Gastrocnemius medialis (tissue), 4 donors: ENCODE results near the gene TMEM109.

Source experiments
- POLR2A ChIP-seq, 2 donors: fragments of 450-650 bp; IDR thresholded peaks; one replicate each; pipeline ENCODE4 v1.6.1; 2017; ENCODE audit warnings: antibody characterized with exemption in 2 of 2, mild to moderate bottlenecking in 2 of 2, moderate library complexity in 2 of 2
- TF ChIP-seq, protein P1 (sequence below), 5 experiments: fragments of 450-650 bp in 3 of 5; fragments of 200-600 bp in 2 of 5; sonication (generic) in 2 of 5; IDR thresholded peaks in 4 of 5; conservative IDR thresholded peaks in 1 of 5; 1 replicate in 4 of 5; 2 replicates in 1 of 5; pipeline ENCODE4 v1.5.1; 2016 to 2019; ENCODE audit warnings: antibody characterized with exemption in 5 of 5, mild to moderate bottlenecking in 3 of 5, moderate library complexity in 3 of 5

DNA sequence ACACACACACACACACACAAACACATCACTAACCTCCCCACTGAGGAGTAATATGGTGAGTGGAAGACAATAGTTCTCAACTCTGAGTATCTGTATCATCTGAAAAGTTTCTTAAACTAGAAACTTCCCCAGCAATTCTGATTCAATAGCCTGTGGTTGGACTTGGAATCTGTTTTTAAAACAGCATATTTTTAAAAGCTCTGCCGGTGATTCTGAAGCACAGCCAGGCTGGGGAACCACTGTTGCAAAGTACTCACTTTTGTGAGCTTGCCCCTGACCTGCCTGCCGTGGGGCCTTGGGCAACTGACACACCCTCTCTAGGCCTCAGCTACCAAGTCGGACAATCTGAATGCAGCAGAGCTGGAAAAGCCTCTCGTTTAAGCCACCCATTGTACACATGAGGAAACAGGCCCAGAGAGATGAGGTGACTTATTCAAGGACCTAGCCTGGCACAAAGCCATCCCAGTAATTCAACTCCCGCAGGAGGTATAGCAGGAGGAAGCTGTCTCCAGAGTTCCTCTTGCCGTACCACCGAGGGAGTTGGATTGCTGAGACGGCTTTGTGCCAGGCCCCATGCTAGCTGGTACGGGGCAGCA lies 29.1 kb downstream of the TMEM109 start:
- TF ChIP-seq, protein P1, sequence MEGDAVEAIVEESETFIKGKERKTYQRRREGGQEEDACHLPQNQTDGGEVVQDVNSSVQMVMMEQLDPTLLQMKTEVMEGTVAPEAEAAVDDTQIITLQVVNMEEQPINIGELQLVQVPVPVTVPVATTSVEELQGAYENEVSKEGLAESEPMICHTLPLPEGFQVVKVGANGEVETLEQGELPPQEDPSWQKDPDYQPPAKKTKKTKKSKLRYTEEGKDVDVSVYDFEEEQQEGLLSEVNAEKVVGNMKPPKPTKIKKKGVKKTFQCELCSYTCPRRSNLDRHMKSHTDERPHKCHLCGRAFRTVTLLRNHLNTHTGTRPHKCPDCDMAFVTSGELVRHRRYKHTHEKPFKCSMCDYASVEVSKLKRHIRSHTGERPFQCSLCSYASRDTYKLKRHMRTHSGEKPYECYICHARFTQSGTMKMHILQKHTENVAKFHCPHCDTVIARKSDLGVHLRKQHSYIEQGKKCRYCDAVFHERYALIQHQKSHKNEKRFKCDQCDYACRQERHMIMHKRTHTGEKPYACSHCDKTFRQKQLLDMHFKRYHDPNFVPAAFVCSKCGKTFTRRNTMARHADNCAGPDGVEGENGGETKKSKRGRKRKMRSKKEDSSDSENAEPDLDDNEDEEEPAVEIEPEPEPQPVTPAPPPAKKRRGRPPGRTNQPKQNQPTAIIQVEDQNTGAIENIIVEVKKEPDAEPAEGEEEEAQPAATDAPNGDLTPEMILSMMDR (IDR thresholded peaks at IDR 0.05 in 4 of 5, conservative IDR thresholded peaks at IDR 0.05 in 1 of 5) = no peak
- no peak for TF ChIP-seq POLR2A (IDR thresholded peaks at IDR 0.05)
